ENCODE measurements around the gene IRS2. TPM values are rescaled to one million over a fixed set of nuclear protein-coding genes. Genes with fewer than 3 reads are reported as not detected.

The IRS2 gene
- total and polyA plus RNA-seq, 2 experiments from 2014 or later, result 3.6 to 14.5 TPM

GRCh38 chr13:109704771-109705635 is 81.4 kb downstream of the IRS2 start:
- Histone ChIP-seq H3K27me3 (ENCODE audit: insufficient read depth) (no peaks in the 10 kb centered on the region), H4K20me1 (replicated peaks; ENCODE audit: insufficient read depth) (no peaks in the 10 kb centered on the region), H3K9me2 (ENCODE audit: insufficient read depth) (peaks cover 7% of the 10 kb centered on the region; the same call in 1 of the 2 replicates), H2AFZ (no peak overlapping the region), H3K79me2 (replicated peaks; ENCODE audit: insufficient read depth) (no peaks in the 10 kb centered on the region), H3K4me2 (no peak overlapping the region), H3K36me3 (ENCODE audit: insufficient read depth) (no peaks in the 10 kb centered on the region), H3F3A (replicated peaks; ENCODE audit: low read depth) (no peaks in the 10 kb centered on the region), H3K27ac (ENCODE audit: low read depth) (no peak overlapping the region), H3K4me1 (ENCODE audit: insufficient read depth) (no peaks in the 10 kb centered on the region), H3K4me3 (no peak overlapping the region)
- no peak overlapping the region for H3K27ac Mint-ChIP-seq
- ATAC-seq (no peak), DNase-seq (ENCODE audit: low spot score) (no peak)
- H3K27me3 Mint-ChIP-seq (ENCODE audit: insufficient read depth, low read depth, poor library complexity), result peaks cover 2% of the 10 kb centered on the region
- H3K4me1 Mint-ChIP-seq, result peaks cover 10% of the 10 kb centered on the region
- peaks cover 11% of the 10 kb centered on the region for H3K36me3 Mint-ChIP-seq (ENCODE audit: low read depth)
- TF ChIP-seq EZH2 (IDR thresholded peaks at IDR 0.05; ENCODE audit: low read depth, unreplicated experiment), result no peak
- no peak for TF ChIP-seq EZH2phosphoT487 (IDR thresholded peaks at IDR 0.05; ENCODE audit: unreplicated experiment)
- no peak for TF ChIP-seq CTCF (conservative IDR thresholded peaks at IDR 0.05; ENCODE audit: low read depth in 2 of 2)
- TF ChIP-seq STAT1 (IDR thresholded peaks at IDR 0.05; ENCODE audit: unreplicated experiment), result no peak
- TF ChIP-seq ETS1 (IDR thresholded peaks at IDR 0.05), result no peak
- TF ChIP-seq ZNF462 (CRISPR knock-in tag; IDR thresholded peaks at IDR 0.05), result no peak
- no peak for TF ChIP-seq NANOG (IDR thresholded peaks at IDR 0.05; ENCODE audit: borderline replicate concordance)
- no peak for TF ChIP-seq ZNF114 (CRISPR knock-in tag; IDR thresholded peaks at IDR 0.05)
- TF ChIP-seq ZNF331 (CRISPR knock-in tag; IDR thresholded peaks at IDR 0.05; ENCODE audit: low read depth), result no peak
- no peak for TF ChIP-seq CREB1 (CRISPR knock-in tag; IDR thresholded peaks at IDR 0.05; ENCODE audit: low read depth)
- no peak for TF ChIP-seq POLR2AphosphoS5 (IDR thresholded peaks at IDR 0.05; ENCODE audit: low read depth)
- TF ChIP-seq JUNB (IDR thresholded peaks at IDR 0.05; ENCODE audit: unreplicated experiment), result no peak
- TF ChIP-seq REST (IDR thresholded peaks at IDR 0.05; ENCODE audit: unreplicated experiment), result no peak
- H3K9me3 Mint-ChIP-seq, result peaks cover 12% of the 10 kb centered on the region
- H3K4me3 Mint-ChIP-seq, result no peak overlapping the region

Data from GM23338 (cell line).